ENCODE measurements around the gene DGKG. TPM values are rescaled to one million over a fixed set of nuclear protein-coding genes. Genes with fewer than 3 reads are reported as not detected.

Gene DGKG
- total RNA-seq, 1 experiment from 2014 or later, result 12.0 TPM

GRCh38 chr3:186173224-186173815, 188.7 kb downstream of the DGKG start:
- DNase-seq (ENCODE audit: low spot score), result no peak

- no peak for DNase-seq (ENCODE audit: low spot score)
Observed at GRCh38 chr3:186172353-186172752, 189.7 kb downstream of the DGKG start.

GRCh38 chr3:186171521-186171920, 190.5 kb downstream of the DGKG start:
- DNase-seq (ENCODE audit: low spot score), result no peak

- no peak for DNase-seq (ENCODE audit: low spot score)
Observed at GRCh38 chr3:186170516-186170915, 191.5 kb downstream of the DGKG start.

- no peak for DNase-seq (ENCODE audit: low spot score)
Observed at GRCh38 chr3:186169379-186169778, 192.7 kb downstream of the DGKG start.

- DNase-seq (ENCODE audit: low spot score), result no peak
Observed at GRCh38 chr3:186168976-186169375, 193.1 kb downstream of the DGKG start.

GRCh38 chr3:186167646-186168395, 194.2 kb downstream of the DGKG start:
- DNase-seq (ENCODE audit: low spot score), result no peak

GRCh38 chr3:186166491-186167288, 195.3 kb downstream of the DGKG start:
- no peak for DNase-seq (ENCODE audit: low spot score)

GRCh38 chr3:186166036-186166435, 196.0 kb downstream of the DGKG start:
- no peak for DNase-seq (ENCODE audit: low spot score)

- DNase-seq (ENCODE audit: low spot score), result peak; percentile 45
Observed at GRCh38 chr3:186165331-186165730, 196.7 kb downstream of the DGKG start.

GRCh38 chr3:186164696-186165095, 197.3 kb downstream of the DGKG start:
- DNase-seq (ENCODE audit: low spot score), result no peak

GRCh38 chr3:186162221-186162620, 199.8 kb downstream of the DGKG start:
- no peak for DNase-seq (ENCODE audit: low spot score)

- peak; percentile 72 for DNase-seq (ENCODE audit: low spot score)
Observed at GRCh38 chr3:186160691-186161243, 201.3 kb downstream of the DGKG start.

- no peak for DNase-seq (ENCODE audit: low spot score)
Observed at GRCh38 chr3:186154641-186155040, 207.4 kb downstream of the DGKG start.

- no peak for DNase-seq (ENCODE audit: low spot score)
Observed at GRCh38 chr3:186152889-186153292, 209.1 kb downstream of the DGKG start.

- DNase-seq (ENCODE audit: low spot score), result no peak
Observed at GRCh38 chr3:186152361-186152798, 209.7 kb downstream of the DGKG start.

- no peak for DNase-seq (ENCODE audit: low spot score)
Observed at GRCh38 chr3:186151077-186151971, 210.7 kb downstream of the DGKG start.

GRCh38 chr3:186150041-186150830, 211.8 kb downstream of the DGKG start:
- DNase-seq (ENCODE audit: low spot score), result no peak

- no peak for DNase-seq (ENCODE audit: low spot score)
Observed at GRCh38 chr3:186149319-186149960, 212.6 kb downstream of the DGKG start.

GRCh38 chr3:186144257-186144656, 217.8 kb downstream of the DGKG start:
- no peak for DNase-seq (ENCODE audit: low spot score)

Measured in A172 (cell line).